Natural killer cell (primary cell): ENCODE measurements around the gene SELP. TPM values are rescaled to one million over a fixed set of nuclear protein-coding genes. Genes with fewer than 3 reads are reported as not detected.
A peak's percentile ranks its signal among the peaks of the same experiment; 100 is the strongest.

Experiments
- ATAC-seq, 3 donors: fragments of 150-1000 bp in 2 of 3; fragments of 200-7000 bp in 1 of 3; cut with Tn5 transposase; 1 replicate in 1 of 3; 2 replicates in 2 of 3; pipeline ENCODE4 v1.10.0; 2021; ENCODE audit warnings: mild to moderate bottlenecking in 2 of 3, moderate library complexity in 2 of 3
- DNase-seq, 2 donors: peaks; one replicate each; pipeline versions ENCODE4 v3.0.0 to v3.0.0-alpha.2; 2013 to 2021; ENCODE audit warnings: mixed read lengths in 1 of 2
- H3K27ac ChIP-seq: one replicate; pipeline ENCODE4 v1.5.1; 2013; ENCODE audit warnings: mild to moderate bottlenecking, low read length
- H3K27me3 ChIP-seq: one replicate; pipeline ENCODE4 v1.6.1; 2013; ENCODE audit warnings: low read length; ENCODE audit not compliant: control insufficient read depth, insufficient read depth
- H3K36me3 ChIP-seq: one replicate; pipeline ENCODE4 v1.6.1; 2013; ENCODE audit warnings: low read length; ENCODE audit not compliant: control insufficient read depth, insufficient read depth
- H3K4me1 ChIP-seq: one replicate; pipeline ENCODE4 v1.6.1; 2013; ENCODE audit warnings: low read length; ENCODE audit not compliant: control insufficient read depth, insufficient read depth
- H3K4me3 ChIP-seq: one replicate; pipeline ENCODE4 v1.5.1; 2013; ENCODE audit warnings: low read length
- H3K9me3 ChIP-seq: one replicate; pipeline ENCODE4 v1.6.1; 2013; ENCODE audit warnings: low read length; ENCODE audit not compliant: control insufficient read depth, insufficient read depth
- H3K27ac Mint-ChIP-seq, 2 donors: one replicate each; pipeline ENCODE4 v1.8.0; 2022; ENCODE audit warnings: mild to moderate bottlenecking in 2 of 2, mixed read lengths in 2 of 2, moderate library complexity in 1 of 2
- H3K27me3 Mint-ChIP-seq, 2 donors: one replicate each; pipeline ENCODE4 v1.8.0; 2022; ENCODE audit warnings: low read depth in 2 of 2, mixed read lengths in 2 of 2
- H3K36me3 Mint-ChIP-seq: one replicate; pipeline ENCODE4 v1.8.0; 2022; ENCODE audit warnings: mixed read lengths
- H3K4me1 Mint-ChIP-seq, 2 donors: one replicate each; pipeline ENCODE4 v1.8.0; 2022; ENCODE audit warnings: mixed read lengths in 2 of 2
- H3K4me3 Mint-ChIP-seq: one replicate; pipeline ENCODE4 v1.8.0; 2022; ENCODE audit warnings: mild to moderate bottlenecking, moderate library complexity, mixed read lengths
- H3K9me3 Mint-ChIP-seq, 2 donors: one replicate each; pipeline ENCODE4 v1.8.0; 2022; ENCODE audit warnings: mixed read lengths in 2 of 2
- CTCF ChIP-seq: fragments of 200-600 bp; IDR thresholded peaks from one replicate; pipeline ENCODE4 v1.8.0; 2022; ENCODE audit warnings: antibody characterized with exemption
- WGBS: methylation state at CpG from one replicate; pipeline ENCODE4 v1.1.7; 2013; ENCODE audit warnings: missing lambda C conversion rate; ENCODE audit not compliant: insufficient coverage; 5-methylcytosine and 5-hydroxymethylcytosine counted together
- intact Hi-C: fragments of 100-400 bp; cut with micrococcal nuclease; formaldehyde crosslinking; loops from one replicate; pipeline ENCODE4 v1.14.2; 2022
- total RNA-seq, 4 donors: library from RNA; stranded (reverse); fragments of 120-200 nt in 1 of 4; gene quantifications; one replicate each; pipeline versions ENCODE4 v1.2.3 to v1.2.4, GENCODE V29; 2013 to 2022

The SELP gene
- total RNA-seq, 3 donors from 2014 or later (not counting 1 experiment from before 2014, with no cell fraction given) = 1.5 to 5.4 (median 2.5) TPM

- no peaks in the 10 kb centered on the region for H3K36me3 Mint-ChIP-seq
- H3K9me3 ChIP-seq = no peaks in the 10 kb centered on the region
- WGBS = 38% methylated on average over 15 of the region's 15 CpGs
- peak within 1 kb of the TSS in 1 of 2 donors; percentile 37 for H3K27ac Mint-ChIP-seq
- intact Hi-C loops = loop anchor here (1.0 kb wide), 2 partner anchors 126 to 223 kb away; no protein-coding TSS in a partner anchor
- peak; percentile 58 for TF ChIP-seq CTCF
- peak; percentile 50 to 85 for DNase-seq
- H3K4me3 ChIP-seq = no peak within 1 kb of the TSS
- peaks cover 14% of the 10 kb centered on the region for H3K27me3 ChIP-seq
- H3K27me3 Mint-ChIP-seq = peaks cover 16 to 28% of the 10 kb centered on the region in 2 donors
- no peak within 1 kb of the TSS for H3K27ac ChIP-seq
- peaks cover 7 to 13% of the 10 kb centered on the region in 2 donors for H3K4me1 Mint-ChIP-seq
- peak within 1 kb of the TSS; percentile 51 for H3K4me3 Mint-ChIP-seq
- H3K36me3 ChIP-seq = no peaks in the 10 kb centered on the region
- no peaks in the 10 kb centered on the region for H3K9me3 Mint-ChIP-seq
- peaks cover 12% of the 10 kb centered on the region for H3K4me1 ChIP-seq
- peak; percentile 97 to 100 (median 99) for ATAC-seq
These were observed 43.3 kb downstream of the SELP start, which contains the start of gene F5 for GRCh38 chr1:169586395-169587255. F5 (minus strand) TSS chr1:169586481; CDS start chr1:169586386, 95 bp downstream.

GRCh38 chr1:169586067-169586394 is 43.9 kb downstream of the SELP start:
- H3K27me3 Mint-ChIP-seq = peaks cover 16 to 28% of the 10 kb centered on the region in 2 donors
- WGBS = 14% methylated on average over 5 of the region's 5 CpGs
- no peaks in the 10 kb centered on the region for H3K36me3 Mint-ChIP-seq
- Histone ChIP-seq H3K27me3 (peaks cover 14% of the 10 kb centered on the region), H3K4me1 (peaks cover 12% of the 10 kb centered on the region), H3K27ac (no peak overlapping the region), H3K36me3 (no peaks in the 10 kb centered on the region), H3K9me3 (no peaks in the 10 kb centered on the region), H3K4me3 (no peak overlapping the region)
- DNase-seq = no peak
- peak overlapping the region in 1 of 2 donors; percentile 37 for H3K27ac Mint-ChIP-seq
- H3K4me3 Mint-ChIP-seq = peak overlapping the region; percentile 9
- no peak for TF ChIP-seq CTCF
- peaks cover 7 to 13% of the 10 kb centered on the region in 2 donors for H3K4me1 Mint-ChIP-seq
- peak in 2 of 3 donors; percentile 8 to 30 for ATAC-seq
- intact Hi-C loops = loop anchor here (1.0 kb wide), 2 partner anchors 126 to 223 kb away; no protein-coding TSS in a partner anchor
- no peaks in the 10 kb centered on the region for H3K9me3 Mint-ChIP-seq

GRCh38 chr1:169585181-169585580 is 44.7 kb downstream of the SELP start:
- Histone ChIP-seq H3K9me3 (no peaks in the 10 kb centered on the region), H3K27ac (no peak overlapping the region), H3K4me1 (peaks cover 12% of the 10 kb centered on the region), H3K27me3 (peaks cover 14% of the 10 kb centered on the region), H3K36me3 (no peaks in the 10 kb centered on the region), H3K4me3 (no peak overlapping the region)
- ATAC-seq = no peak
- no peak for DNase-seq
- Mint-ChIP-seq H3K27ac (no peak overlapping the region), H3K27me3 (peaks cover 16 to 28% of the 10 kb centered on the region in 2 donors), H3K4me1 (peaks cover 7 to 13% of the 10 kb centered on the region in 2 donors), H3K4me3 (peak overlapping the region; percentile 51), H3K36me3 (no peaks in the 10 kb centered on the region), H3K9me3 (no peaks in the 10 kb centered on the region)
- TF ChIP-seq CTCF = no peak
- intact Hi-C loops = no loop called here
